GM10248 (cell line): ENCODE data around the gene CDNF.

ENCODE experiments used
- CTCF ChIA-PET: fragments of 300-600 bp; sonication (Branson Sonifier 250); formaldehyde crosslinking; extraction: SDS; loops from one replicate; lab custom pipeline; 2021; ENCODE audit warnings: antibody characterized with exemption; lab: Yijun Ruan, JAX
- POLR2A ChIA-PET: fragments of 350-650 bp; sonication (Branson Sonifier 250); formaldehyde crosslinking; extraction: SDS; loops from one replicate; lab custom pipeline; 2020; ENCODE audit warnings: antibody characterized with exemption; lab: Yijun Ruan, JAX
- DNase-seq: peaks from one replicate; pipeline ENCODE4 v3.0.0; 2012; ENCODE audit errors: extremely low spot score
- CTCF ChIP-seq: IDR thresholded peaks from 2 replicates; pipeline ENCODE4 v1.5.1; 2012; ENCODE audit warnings: mild to moderate bottlenecking, low read depth; ENCODE audit errors: extremely low read depth, missing control alignments, control extremely low read depth

CDNF gene

GRCh38 chr10:14773551-14774213, 64.2 kb downstream of the CDNF start:
- DNase-seq: no peak
- no peak for TF ChIP-seq CTCF
- CTCF ChIA-PET: interaction anchor here (1.4 kb wide), 1 partner anchor 13 kb away, joined by 3 read pairs; no protein-coding TSS in a partner anchor
- POLR2A ChIA-PET: no interaction called here

DNA sequence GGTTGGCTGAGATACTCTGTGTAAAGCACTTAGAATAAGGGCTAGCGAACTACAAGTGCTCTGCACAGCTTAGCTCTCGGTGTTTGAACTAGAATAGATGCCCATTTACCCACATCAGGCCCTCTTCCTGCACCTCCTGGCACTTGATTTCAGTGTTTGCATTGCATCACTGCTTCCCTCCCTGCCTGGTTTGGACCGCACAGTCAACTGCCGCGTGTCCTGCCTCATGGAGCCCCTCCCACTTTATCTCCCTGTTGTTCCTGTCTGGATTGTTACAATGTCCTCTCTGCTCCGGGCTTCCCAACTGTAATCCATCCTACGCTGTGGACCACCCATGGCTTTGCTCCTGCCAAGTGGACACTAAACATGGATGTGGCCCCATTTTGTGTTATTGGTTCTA, 65.4 kb downstream of the CDNF start:
- DNase-seq: no peak
- POLR2A ChIA-PET: no interaction called here
- TF ChIP-seq CTCF: no peak
- CTCF ChIA-PET: no interaction called here

DNA sequence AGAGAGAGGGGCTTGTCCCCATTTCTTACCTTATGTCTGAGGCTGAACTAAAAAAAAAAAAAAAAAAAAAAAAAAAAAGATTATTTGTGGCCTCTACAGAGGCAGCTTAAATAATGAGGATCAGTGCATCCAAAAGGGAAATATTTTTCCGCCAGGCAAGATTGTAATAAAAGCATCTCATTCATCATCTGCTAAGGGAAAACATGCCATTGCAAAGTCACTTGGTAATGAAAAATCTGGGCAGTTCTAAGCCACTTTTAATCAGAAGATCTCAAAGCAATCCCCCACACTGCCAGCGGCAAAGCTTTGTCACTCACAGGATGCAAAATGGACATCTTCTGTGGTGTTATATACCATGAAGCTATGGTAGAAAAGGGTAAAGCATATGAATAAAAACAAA, 66.9 kb downstream of the CDNF start:
- CTCF ChIA-PET: no interaction called here
- no peak for TF ChIP-seq CTCF

More for the DNA sequence above, 66.9 kb downstream of the CDNF start:
- no peak for DNase-seq
- POLR2A ChIA-PET: no interaction called here
